KBM-7 (cell line): ENCODE measurements around the gene RBM23.

ENCODE experiments used
- DNase-seq: peaks from one replicate; pipeline ENCODE4 v3.0.0-alpha.2; 2015
- in situ Hi-C: fragments of 300-500 bp; cut with MboI; formaldehyde crosslinking; loops from 2 replicates; pipeline ENCODE4 v1.14.3; 2020; ENCODE audit warnings: low sequenced_read_pairs, low pct_unique_long_range_greater_than_20kb, mixed read lengths

Gene RBM23

DNA sequence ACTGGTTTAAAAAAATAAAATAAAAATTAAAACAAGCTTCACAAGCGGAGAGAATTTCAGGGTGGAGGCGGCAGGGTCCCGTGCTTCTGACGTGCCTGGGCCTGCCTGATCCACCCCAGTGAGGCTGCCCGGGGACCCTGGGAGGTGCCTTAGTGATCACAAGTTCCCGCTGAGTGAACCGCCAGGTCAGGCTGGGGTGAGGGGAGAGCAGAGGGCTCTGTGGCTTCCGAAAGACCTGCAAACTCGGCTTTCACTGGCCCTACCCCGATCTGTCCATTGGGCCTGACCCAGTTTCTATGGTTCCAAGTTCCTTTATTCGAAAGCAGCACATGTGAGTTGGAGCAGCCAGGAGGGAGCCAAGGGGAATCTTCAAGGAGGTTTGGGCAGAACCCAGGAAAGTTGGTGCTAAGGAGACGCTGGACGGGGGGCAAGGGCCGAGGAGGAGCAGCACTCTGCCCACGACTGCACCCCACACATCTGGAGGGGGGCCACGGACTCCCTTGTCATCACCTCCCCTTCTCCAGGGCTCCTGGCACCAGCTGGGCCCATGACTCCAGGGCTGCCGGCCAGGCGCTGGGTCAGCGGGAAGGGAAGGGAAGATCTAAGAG, 69.6 kb downstream of the RBM23 start:
- in situ Hi-C loops = no loop called here
- DNase-seq = no peak

DNA sequence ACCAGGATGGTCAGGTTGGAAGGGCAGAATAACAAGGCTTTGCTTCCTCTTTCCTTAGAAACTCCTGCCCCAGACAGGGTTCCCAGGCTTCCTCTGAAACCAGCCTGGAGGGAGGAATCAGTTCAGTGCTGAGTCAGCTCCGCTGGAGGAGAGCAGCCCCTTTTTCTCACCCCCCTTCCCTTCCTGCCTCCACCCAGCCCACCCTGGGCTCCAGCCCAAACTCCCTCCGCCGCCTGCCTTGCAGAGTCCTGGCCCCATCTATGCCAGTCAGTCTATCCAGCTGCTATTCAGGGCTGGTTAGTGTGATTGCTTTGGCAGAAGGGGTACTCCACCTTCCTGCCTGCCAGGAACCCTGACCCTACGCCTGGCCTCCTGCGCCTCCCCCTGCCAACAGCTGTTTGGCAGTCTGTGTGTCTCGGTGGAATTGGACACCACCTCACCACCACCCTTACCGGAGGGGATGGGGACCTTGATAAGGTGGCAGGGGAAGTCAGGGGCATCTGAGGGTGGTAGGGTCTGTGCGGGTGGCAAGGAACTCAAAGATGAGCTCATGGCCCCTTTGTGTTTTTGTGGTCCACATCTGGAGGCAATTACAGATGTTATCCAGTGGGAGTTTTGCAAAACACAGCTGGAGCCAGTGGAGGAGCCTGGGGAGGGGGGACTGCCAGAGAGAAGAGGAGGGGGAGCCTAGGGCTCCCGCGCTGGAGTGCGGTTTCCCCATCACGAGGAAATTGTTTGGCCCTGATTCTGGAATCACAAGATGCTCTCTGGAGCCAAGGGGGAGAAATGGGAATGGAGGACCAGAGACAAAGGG, 70.4 kb downstream of the RBM23 start:
- in situ Hi-C loops = no loop called here
- DNase-seq = peak; percentile 27

DNA sequence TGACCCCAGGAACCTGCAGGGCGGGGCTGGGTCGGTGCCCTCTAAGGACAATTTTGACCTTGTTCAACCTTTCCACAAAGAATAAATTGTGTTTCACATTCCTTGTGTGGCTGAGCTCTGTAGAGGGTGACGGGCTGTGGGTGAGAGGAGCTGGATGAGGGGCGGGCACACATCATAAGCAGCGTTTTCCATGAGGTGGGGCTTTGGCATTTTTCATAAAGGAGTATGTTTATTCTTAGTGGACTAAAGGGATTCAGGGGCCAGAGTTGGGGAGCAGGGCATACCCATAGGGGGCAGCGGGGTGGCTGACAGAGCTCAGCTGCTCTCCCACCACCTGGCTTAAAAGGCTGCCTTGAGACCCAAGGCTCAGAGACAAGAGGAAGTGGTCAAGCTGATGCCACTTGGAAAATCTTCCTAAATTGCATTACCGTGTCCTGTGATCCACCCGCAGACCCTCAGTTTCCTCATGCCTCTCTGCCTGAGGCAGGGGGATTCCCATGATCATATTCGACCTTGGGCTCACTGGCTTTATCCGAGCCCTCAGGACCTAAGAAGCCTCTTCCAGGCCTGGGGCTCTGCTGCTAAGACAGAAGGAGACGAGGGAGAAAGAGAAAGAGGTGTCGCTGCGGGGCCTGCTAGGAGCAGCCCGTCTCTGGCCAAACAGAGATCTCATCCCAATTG, 71.1 kb downstream of the RBM23 start:
- DNase-seq = no peak
- in situ Hi-C loops = no loop called here

DNA sequence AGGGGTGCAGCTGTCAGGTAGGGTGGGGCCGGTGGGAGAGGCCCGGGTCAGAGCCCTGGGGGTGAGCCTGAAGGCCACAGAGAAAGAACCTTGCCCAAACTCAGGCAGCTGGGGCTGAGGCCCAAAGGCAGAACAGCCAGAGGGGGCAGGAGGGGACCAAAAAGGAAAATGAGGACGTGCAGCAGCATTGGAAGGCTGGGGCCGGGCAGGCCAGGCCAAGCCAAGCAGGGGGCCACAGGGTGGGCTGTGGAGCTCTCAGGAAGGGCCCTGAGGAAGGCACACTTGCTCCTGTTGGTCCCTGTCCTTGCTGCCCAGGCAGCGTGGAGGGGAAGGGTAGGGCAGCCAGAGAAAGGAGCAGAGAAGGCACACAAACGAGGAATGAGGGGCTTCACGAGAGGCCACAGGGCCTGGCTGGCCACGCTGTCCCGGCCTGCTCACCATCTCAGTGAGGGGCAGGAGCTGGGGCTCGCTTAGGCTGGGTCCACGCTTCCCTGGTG, 72.1 kb downstream of the RBM23 start:
- no peak for DNase-seq
- in situ Hi-C loops = no loop called here

DNA sequence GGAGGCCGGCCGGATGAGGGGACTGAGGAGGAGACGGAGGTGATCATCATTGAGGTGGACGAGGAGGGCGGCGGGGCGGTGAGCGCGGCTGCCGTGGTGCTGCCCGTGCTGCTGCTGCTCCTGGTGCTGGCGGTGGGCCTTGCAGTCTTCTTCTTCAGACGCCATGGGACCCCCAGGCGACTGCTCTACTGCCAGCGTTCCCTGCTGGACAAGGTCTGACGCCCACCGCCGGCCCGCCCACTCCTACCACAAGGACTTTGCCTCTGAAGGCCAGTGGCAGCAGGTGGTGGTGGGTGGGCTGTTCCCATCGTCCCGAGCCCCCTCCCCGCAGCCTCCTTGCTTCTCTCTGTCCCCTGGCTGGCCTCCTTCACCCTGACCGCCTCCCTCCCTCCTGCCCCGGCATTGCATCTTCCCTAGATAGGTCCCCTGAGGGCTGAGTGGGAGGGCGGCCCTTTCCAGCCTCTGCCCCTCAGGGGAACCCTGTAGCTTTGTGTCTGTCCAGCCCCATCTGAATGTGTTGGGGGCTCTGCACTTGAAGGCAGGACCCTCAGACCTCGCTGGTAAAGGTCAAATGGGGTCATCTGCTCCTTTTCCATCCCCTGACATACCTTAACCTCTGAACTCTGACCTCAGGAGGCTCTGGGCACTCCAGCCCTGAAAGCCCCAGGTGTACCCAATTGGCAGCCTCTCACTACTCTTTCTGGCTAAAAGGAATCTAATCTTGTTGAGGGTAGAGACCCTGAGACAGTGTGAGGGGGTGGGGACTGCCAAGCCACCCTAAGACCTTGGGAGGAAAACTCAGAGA, 72.9 kb downstream of the RBM23 start:
- no peak for DNase-seq
- in situ Hi-C loops = no loop called here

DNA sequence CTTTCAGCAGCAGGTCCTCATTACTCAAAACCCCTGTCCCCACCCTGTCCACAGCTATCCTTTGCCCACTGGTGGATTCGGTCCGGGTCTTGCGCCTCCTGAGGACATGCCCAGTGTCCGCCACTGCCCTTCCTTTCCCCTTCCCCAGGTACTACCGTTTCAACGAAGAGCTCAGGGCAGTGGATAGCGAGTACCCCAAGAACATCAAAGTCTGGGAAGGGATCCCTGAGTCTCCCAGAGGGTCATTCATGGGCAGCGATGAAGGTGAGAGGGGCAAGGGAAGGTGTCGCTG, 73.9 kb downstream of the RBM23 start:
- in situ Hi-C loops = no loop called here
- no peak for DNase-seq

DNA sequence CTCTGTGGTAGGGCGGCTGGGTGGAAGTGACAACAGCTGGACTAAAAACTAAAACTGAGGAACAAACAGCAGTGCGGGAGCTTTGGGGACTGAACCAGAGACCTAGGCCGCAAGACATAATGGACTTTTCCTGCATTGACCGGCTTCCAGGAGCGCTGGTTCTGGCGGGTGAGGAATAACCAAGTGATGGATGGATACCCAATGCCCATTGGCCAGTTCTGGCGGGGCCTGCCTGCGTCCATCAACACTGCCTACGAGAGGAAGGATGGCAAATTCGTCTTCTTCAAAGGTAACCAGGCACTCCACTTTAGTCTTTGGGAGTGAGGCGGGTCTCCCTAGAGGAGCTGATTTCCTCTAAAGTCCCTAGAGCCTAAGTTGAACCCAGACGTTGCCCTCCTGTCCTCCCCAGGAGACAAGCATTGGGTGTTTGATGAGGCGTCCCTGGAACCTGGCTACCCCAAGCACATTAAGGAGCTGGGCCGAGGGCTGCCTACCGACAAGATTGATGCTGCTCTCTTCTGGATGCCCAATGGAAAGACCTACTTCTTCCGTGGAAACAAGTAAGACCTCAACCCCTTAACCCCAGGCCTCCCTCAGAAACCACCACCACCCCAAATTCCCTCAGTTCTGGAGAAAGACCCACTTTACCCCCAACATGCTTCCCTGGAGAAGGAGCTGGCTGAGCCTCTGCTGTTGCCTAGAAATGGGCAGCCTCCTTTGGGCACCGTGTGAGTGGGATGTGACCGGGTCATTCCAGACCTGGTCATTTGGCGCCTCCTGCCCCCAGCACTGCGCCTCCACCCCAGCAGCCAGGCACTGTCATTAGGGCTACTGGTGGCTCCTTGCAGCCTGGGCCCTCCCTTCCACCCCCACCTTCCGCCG, 74.5 kb downstream of the RBM23 start:
- in situ Hi-C loops = no loop called here

More for the DNA sequence above, 74.5 kb downstream of the RBM23 start:
- no peak for DNase-seq
